ENCODE results near the gene SMAD6.
A peak's percentile ranks its signal among the peaks of the same experiment; 100 is the strongest.

Gene SMAD6

GRCh38 chr15:66758844-66759243 lies 56.8 kb downstream of the SMAD6 start:
- TF ChIP-seq CTCF (IDR thresholded peaks at IDR 0.05; ENCODE audit: insufficient read depth, low read depth, low read length, missing control alignments), result no peak
- peak; percentile 66 for DNase-seq (ENCODE audit: low read depth)
- H3K4me3 ChIP-seq (ENCODE audit: low read length), result no peak overlapping the region

- TF ChIP-seq CTCF (IDR thresholded peaks at IDR 0.05; ENCODE audit: insufficient read depth, low read depth, low read length, missing control alignments), result no peak
- DNase-seq (ENCODE audit: low read depth), result no peak
- H3K4me3 ChIP-seq (ENCODE audit: low read length), result no peak overlapping the region
These were observed 58.3 kb downstream of the SMAD6 start for GRCh38 chr15:66760097-66760967.

DNA sequence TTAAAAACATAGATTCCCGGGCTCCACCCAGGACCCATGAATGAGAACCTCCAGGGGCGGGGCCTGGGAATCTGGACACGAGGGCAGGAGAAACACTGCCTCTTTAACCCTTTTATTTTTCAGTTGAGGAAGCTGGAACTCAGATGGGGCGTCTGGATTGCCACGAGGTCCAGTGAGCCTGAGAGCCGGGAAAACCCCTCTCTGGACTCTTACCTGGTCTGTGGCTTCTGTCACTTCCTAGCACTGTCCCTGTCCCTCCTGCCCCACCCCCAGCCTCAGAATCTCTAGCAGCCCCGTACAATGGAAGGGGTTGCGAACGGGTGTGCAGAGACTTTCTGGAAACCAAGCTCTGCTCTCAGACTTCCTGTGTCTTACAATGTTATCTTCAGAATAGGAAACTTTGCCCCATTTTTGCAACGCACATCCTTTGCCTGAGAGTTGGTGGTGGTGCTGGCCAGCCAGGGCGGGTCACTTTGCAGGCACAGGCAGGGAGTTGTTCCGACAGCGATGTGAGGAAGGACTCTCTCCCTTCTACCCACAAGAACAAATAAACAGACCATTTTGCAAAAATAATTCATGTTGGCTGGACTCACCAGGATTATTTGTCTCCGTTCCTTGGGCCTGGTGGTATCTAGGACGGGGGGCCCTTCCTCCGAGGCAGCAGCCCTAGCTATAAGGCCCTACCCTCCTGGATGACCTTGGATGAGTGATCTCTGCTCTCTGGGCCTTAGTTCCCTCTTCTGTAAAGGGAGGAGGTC lies 59.1 kb downstream of the SMAD6 start:
- no peak overlapping the region for H3K4me3 ChIP-seq (ENCODE audit: low read length)
- TF ChIP-seq CTCF (IDR thresholded peaks at IDR 0.05; ENCODE audit: insufficient read depth, low read depth, low read length, missing control alignments), result no peak
- no peak for DNase-seq (ENCODE audit: low read depth)

DNA sequence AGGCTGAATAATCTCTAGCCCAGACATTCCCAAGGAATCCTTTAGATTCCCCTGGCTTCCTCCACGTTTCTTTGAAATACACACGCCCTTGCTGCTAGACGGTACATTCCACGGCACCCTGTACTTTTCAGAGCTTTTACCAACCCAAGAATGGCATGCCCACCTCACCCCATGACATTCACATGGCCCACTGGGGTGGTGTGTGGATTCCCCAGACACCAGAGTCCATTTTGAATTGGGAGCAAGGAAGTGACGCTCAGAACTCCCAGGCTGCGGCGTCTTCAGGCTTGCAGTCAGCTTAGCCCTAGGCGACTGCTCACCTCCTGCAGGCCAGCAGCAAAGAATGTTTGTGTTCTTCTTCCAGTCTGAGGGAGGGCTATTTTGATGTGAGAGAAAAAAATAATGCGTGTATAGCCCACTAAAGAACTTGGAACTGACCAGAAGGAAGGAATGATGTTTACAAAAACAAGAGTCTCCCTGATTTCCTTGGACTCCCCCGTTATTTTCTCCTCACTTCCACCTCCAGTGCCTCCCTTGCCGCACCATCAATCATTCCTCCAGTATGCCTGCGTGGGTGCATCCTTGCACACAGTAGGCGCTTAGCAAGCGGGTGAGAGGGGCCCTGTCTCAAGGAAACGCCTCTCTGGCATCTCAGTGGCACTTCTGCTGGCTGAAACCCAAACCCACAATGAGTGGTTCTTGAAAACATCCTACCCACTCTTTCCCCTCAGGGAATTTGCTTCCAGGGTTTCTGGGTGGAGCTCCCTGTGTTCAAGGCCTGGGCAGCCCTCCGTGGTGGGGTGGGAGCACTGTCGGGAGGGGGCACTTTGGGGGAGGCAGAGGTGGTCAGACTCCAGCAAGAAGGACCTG lies 59.9 kb downstream of the SMAD6 start:
- no peak overlapping the region for H3K4me3 ChIP-seq (ENCODE audit: low read length)
- peak; percentile 11 for DNase-seq (ENCODE audit: low read depth)
- no peak for TF ChIP-seq CTCF (IDR thresholded peaks at IDR 0.05; ENCODE audit: insufficient read depth, low read depth, low read length, missing control alignments)

- H3K4me3 ChIP-seq (ENCODE audit: low read length), result no peak overlapping the region
- no peak for DNase-seq (ENCODE audit: low read depth)
- TF ChIP-seq CTCF (IDR thresholded peaks at IDR 0.05; ENCODE audit: insufficient read depth, low read depth, low read length, missing control alignments), result no peak
These were observed 61.4 kb downstream of the SMAD6 start for GRCh38 chr15:66763186-66764071.
